GM18858 (cell line): ENCODE results near the gene GFY.

Experiments used
- ATAC-seq: cut with Tn5 transposase; IDR thresholded peaks from one replicate; pipeline ENCODE4 v1.9.1; 2021; ENCODE audit not compliant: unreplicated experiment

GFY gene

GRCh38 chr19:49407482-49408015 is 17.6 kb upstream of the GFY start:
- ATAC-seq = no peak

GRCh38 chr19:49408816-49409440 is 16.3 kb upstream of the GFY start:
- no peak for ATAC-seq

DNA sequence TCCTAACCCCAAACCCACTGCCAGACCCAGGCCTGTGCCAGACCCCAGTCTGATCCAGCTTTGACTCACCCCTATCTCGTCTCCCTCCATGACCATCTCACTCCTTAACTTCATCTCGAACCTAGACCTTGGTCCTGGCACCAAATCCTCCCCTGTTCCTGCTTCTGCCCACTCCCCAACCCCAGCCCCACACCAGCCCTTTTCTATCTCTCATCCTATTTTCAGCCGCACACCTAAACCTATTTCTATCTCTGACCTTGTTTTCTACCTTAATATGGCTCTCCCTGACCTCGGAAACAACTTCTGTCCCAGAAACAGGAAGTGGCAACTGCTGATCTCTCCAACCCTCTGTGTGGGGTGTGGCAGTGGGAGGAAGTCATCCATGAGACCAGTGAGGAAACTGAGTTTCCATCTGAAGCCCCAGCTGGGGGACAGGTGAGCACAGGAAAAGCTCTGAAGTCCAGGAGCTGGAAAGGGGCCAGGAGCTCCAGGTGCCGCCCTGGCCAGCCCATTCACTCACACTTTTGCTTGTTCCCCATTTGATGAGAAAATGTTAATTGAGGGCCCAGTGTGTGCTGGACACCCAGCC is 15.7 kb upstream of the GFY start:
- no peak for ATAC-seq

- ATAC-seq = no peak
These were observed 13.4 kb upstream of the GFY start for GRCh38 chr19:49411681-49412326.

DNA sequence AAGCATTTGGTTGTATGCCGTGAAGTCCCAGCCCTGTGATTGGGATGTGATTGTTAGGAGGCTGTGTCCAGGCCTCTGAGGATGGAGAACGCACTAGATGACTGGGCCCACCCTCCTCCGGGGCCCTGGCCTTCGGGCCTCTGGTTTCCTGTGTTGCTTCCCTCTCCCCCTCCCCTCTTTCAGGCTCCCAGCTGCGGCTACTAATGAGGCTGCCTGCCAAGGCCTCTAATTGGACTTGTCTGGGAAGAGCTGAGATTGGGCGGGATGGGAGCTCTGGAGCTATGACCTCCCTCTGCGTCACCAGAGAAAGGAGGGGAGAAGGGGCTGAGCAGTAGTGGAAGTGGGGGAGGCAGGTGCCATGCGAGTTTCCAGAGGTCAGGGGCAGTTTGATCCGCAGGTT is 11.8 kb upstream of the GFY start:
- ATAC-seq = no peak

- ATAC-seq = no peak
These were observed 10.9 kb upstream of the GFY start for GRCh38 chr19:49414256-49414655.

GRCh38 chr19:49415102-49415809 is 9.9 kb upstream of the GFY start:
- no peak for ATAC-seq

- no peak for ATAC-seq
These were observed 9.4 kb upstream of the GFY start for GRCh38 chr19:49415810-49416200.

DNA sequence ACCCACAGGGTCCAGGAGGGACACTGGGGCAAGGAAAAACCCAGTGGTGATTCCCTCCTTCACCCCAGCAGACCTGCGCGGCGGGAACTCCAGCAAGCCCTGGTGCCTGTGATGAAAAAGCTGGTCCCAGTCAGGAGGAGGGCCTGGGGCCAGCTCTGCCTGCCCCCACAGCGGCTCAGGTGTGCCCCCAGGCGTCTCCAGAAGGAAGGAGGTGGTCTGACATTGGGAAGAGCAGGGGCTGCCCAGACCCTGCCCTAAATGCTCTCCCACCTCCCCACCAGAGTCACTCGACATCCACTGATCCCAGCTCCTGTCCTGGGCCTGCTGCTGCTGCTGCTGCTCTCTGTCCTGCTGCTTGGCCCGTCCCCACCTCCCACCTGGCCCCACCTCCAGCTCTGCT is 8.1 kb upstream of the GFY start:
- no peak for ATAC-seq

DNA sequence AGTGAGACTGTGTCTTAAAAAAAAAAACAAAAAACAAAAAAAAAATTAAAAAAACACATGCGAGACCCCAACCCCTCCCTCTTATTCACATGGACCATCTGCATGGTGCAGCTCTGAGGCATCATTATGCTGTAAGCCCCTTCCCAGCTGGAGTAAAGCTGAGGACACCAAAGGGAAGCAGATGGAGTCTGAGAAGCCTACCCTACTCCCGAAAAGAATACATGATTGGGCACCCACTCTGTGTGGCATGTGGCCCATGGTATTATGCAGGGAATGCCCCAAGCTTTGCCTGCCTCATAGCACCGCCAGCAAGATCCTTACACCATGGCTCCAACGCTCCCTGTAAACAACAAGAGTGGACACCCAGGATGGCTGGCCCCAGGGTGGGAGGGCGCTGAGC is 6.7 kb upstream of the GFY start:
- no peak for ATAC-seq

GRCh38 chr19:49419173-49419572 is 6.0 kb upstream of the GFY start:
- no peak for ATAC-seq

GRCh38 chr19:49420227-49420626 is 5.0 kb upstream of the GFY start:
- ATAC-seq = no peak

GRCh38 chr19:49421039-49421877 is 3.9 kb upstream of the GFY start:
- ATAC-seq = no peak

DNA sequence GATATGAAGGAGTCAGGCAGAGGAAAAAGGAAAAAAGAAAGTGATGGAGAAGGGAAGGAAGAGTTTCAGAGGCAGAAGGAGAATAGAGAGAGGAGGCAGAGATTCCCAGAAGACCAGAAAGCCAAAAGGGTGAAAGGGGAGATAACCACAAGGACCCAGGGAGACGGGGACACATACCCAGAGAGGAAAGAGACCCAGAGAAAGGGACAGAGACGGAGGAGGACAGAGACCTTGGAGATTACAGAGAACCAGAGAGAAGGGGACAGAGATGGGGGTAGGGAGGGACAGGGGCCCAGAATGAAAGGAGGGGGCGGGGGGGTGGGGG is 3.3 kb upstream of the GFY start:
- no peak for ATAC-seq

DNA sequence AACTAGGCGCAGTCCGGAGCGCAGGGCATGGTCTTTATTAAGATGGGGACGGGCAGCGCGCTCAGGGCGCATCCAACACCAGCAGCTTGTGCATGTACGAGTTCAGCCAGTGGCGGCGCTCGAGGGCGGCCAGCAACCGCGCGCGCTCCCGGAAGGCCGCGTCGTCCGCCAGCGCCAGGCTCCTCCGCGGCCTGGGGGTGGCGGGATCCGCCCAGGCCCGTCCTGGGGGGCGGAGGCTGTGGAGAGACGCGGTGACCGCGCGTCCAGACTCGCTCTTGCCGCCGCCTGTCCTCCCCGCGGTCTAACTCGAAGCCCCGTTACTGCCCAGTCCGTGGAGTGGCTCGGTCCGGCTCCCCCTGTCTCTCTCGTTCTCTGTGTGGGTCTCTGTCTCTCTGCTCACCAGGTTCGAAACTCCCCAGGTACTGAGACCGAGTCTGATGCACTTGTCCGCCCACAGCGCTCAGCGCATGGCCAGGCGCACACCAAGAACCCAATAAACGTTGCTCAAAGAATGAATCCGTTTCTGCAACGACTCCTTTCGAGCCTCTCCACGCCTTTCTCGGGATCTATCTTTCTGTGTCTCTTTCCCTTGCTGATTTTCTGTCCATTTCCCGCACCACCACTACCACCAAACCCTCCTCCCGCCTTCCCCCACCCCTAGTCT is 2.6 kb upstream of the GFY start:
- no peak for ATAC-seq

GRCh38 chr19:49423071-49423984 is 1.9 kb upstream of the GFY start, which contains the start of gene PTH2:
PTH2 (minus strand) TSS chr19:49423441; CDS start chr19:49423339, 102 bp downstream.
- no peak for ATAC-seq

GRCh38 chr19:49423985-49424303 is 1.2 kb upstream of the GFY start:
- ATAC-seq = no peak

DNA sequence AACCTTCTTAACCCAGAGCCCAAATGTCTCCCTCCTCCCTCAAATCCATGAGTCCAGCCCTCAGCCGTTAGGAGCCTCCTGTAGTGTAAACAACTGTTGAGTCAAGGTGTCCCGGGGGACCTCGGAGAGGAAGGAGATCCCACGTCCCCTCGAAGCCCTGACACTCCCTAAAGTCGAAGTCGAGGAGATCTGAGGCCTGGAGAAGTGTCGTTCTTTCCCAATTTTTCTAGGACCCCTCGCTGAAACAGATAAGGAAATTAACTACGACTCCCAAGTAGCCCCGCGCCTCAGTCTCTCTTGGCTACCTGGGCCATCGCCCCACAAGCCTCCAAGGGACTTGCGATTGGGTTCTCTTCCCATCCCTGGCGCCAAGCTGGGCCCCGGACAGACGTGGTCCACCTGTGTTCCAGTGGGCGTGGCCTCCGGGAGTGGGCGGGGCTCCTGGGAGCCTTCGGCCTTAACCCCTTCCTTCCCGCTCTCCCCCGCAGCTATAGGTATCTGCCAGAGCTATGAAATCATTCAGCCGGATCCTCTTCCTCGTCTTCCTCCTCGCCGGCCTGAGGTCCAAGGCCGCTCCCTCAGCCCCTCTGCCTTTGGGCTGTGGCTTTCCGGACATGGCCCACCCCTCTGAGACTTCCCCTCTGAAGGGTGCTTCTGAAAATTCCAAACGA is 869 bp downstream of the GFY start:
- ATAC-seq = no peak

DNA sequence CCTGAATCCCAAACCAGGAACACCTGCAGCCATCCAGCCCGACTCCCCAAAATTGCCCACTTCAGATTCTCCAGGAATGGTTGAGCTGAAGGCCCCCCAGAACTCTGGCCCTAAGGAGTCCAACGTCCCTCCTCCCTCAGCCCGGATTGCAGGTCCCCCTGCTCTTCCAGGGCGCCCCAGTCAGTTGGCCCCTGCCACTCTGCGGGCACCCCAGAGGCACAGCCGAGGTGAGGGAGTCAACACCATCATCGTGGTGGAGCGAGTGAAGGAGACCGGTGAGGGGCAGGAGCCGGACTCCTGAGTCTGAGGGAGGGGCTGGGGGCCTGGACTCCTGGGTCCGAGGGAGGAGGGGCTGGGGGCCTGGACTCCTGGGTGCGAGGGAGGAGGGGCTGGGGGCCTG is 2.2 kb downstream of the GFY start:
- no peak for ATAC-seq
